ENCODE measurements around the gene NELFA.
"Not testable (repeated sequence)": the region's sequence is repeated elsewhere in the genome, so short reads cannot be mapped to it uniquely, and the experiment has no call there.

The NELFA gene

GRCh38 chr4:2007804-2008670 lies 737 bp downstream of the NELFA start:
- H3K9me3 ChIP-seq (replicated peaks in 1 of 2; ENCODE audit: control insufficient read depth in 2 of 2, insufficient read depth in 1 of 2, low read depth in 1 of 2, low read length in 2 of 2), result peaks cover 0 to 6% of the 10 kb centered on the region in 2 donors
- H2AK5ac ChIP-seq (ENCODE audit: low read depth, low read length), result peak overlapping the region; percentile 70
- no peak overlapping the region for H4K8ac ChIP-seq (ENCODE audit: low read depth, low read length)
- peak overlapping the region; percentile 61 for H3K4me2 ChIP-seq (ENCODE audit: insufficient read depth, low read length, poor library complexity, severe bottlenecking)
- peak overlapping the region; percentile 93 for H2BK120ac ChIP-seq (ENCODE audit: low read depth, low read length)
- H3K79me1 ChIP-seq (ENCODE audit: low read depth, low read length), result peaks cover 10% of the 10 kb centered on the region
- no peak overlapping the region for H2BK12ac ChIP-seq (ENCODE audit: low read length)
- peak overlapping the region; percentile 80 for H2BK5ac ChIP-seq (ENCODE audit: low read length)
- peaks cover 8 to 43% of the 10 kb centered on the region in 2 donors for H3K36me3 ChIP-seq (replicated peaks in 1 of 2; ENCODE audit: control insufficient read depth in 2 of 2, insufficient read depth in 2 of 2, low read length in 2 of 2)
- peak overlapping the region; percentile 100 for H3K23ac ChIP-seq (ENCODE audit: low read depth, low read length, poor library complexity)
- no peak overlapping the region for H3K27ac ChIP-seq (replicated peaks; ENCODE audit: low read length)
- no peaks in the 10 kb centered on the region for H3K27me3 ChIP-seq (ENCODE audit: control insufficient read depth in 3 of 3, insufficient read depth in 3 of 3, low read depth in 1 of 3, low read length in 3 of 3)
- peak; percentile 18 for DNase-seq (ENCODE audit: low spot score)
- H3K9ac ChIP-seq (ENCODE audit: low read depth, low read length, poor library complexity), result peak overlapping the region; percentile 100
- peak overlapping the region; percentile 98 for H2BK15ac ChIP-seq (ENCODE audit: low read length)
- no peak overlapping the region for H3K4ac ChIP-seq (ENCODE audit: low read length)
- peaks cover 0 to 6% of the 10 kb centered on the region in 2 donors for H3K4me1 ChIP-seq (ENCODE audit: control insufficient read depth in 2 of 2, insufficient read depth in 1 of 2, low read depth in 1 of 2, low read length in 2 of 2)
- no CpG with 5 or more reads among the region's 57 CpGs for WGBS, 2 donors (ENCODE audit: extremely low coverage in 2 of 2, insufficient read length in 2 of 2, insufficient replicate concordance in 1 of 2)
- H3K18ac ChIP-seq (ENCODE audit: low read length), result peak overlapping the region; percentile 100
- peak overlapping the region; percentile 98 for H2AFZ ChIP-seq (ENCODE audit: low read length)
- H3K14ac ChIP-seq (ENCODE audit: low read length), result peak overlapping the region; percentile 100
- no peak overlapping the region for H4K91ac ChIP-seq (ENCODE audit: low read depth, low read length, poor library complexity)
- H3K4me3 ChIP-seq (ENCODE audit: low read length in 2 of 2), result peak overlapping the region; percentile 88 to 99

DNA sequence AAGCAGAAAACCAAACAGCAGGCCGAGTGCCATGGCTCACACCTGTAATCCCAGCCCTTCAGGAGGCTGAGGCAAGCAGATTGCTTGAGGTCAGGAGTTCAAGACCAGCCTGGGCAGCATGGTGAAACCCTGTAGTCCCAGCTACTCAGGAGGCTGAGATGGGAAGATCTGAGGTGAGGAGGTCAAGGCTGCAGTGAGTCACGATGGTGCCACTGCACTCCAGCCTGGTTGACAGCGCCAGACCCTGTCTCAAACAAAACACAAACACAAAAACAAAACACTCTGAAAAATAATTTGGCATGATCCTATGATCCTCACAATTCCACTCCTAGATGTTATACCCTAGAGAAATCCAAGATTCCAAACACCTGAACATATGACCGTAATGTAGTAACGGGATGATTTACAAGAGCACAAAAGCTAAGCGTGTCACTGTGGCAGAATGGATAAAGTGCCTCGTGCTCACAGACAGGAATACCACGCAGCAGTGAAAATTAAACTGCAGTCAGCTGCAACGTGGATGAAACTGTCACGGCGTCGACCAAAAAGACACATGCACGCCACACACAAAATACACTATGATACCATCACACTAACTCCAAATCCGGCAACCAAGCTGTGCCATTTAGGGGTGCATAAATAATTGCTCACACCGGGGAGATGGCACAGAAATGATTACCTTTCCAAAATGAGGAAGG lies 1.7 kb downstream of the NELFA start:
- Histone ChIP-seq H3K9me3 (replicated peaks in 1 of 2; ENCODE audit: control insufficient read depth in 2 of 2, insufficient read depth in 1 of 2, low read depth in 1 of 2, low read length in 2 of 2) (peaks cover 0 to 9% of the 10 kb centered on the region in 2 donors), H3K9ac (ENCODE audit: low read depth, low read length, poor library complexity) (no peak overlapping the region), H3K4me1 (ENCODE audit: control insufficient read depth in 2 of 2, insufficient read depth in 1 of 2, low read depth in 1 of 2, low read length in 2 of 2) (peaks cover 0 to 6% of the 10 kb centered on the region in 2 donors), H3K23ac (ENCODE audit: low read depth, low read length, poor library complexity) (no peak overlapping the region), H2BK12ac (ENCODE audit: low read length) (no peak overlapping the region), H3K79me1 (ENCODE audit: low read depth, low read length) (peaks cover 10% of the 10 kb centered on the region), H3K27ac (replicated peaks; ENCODE audit: low read length) (no peak overlapping the region), H3K4ac (ENCODE audit: low read length) (no peak overlapping the region), H3K27me3 (ENCODE audit: control insufficient read depth in 3 of 3, insufficient read depth in 3 of 3, low read depth in 1 of 3, low read length in 3 of 3) (no peaks in the 10 kb centered on the region), H3K36me3 (replicated peaks in 1 of 2; ENCODE audit: control insufficient read depth in 2 of 2, insufficient read depth in 2 of 2, low read length in 2 of 2) (peaks cover 8 to 52% of the 10 kb centered on the region in 2 donors), H4K8ac (ENCODE audit: low read depth, low read length) (no peak overlapping the region), H3K18ac (ENCODE audit: low read length) (no peak overlapping the region), H2BK5ac (ENCODE audit: low read length) (no peak overlapping the region), H3K4me2 (ENCODE audit: insufficient read depth, low read length, poor library complexity, severe bottlenecking) (peak overlapping the region; percentile 39), H2BK120ac (ENCODE audit: low read depth, low read length) (no peak overlapping the region), H2AFZ (ENCODE audit: low read length) (no peak overlapping the region), H2AK5ac (ENCODE audit: low read depth, low read length) (no peak overlapping the region), H4K91ac (ENCODE audit: low read depth, low read length, poor library complexity) (no peak overlapping the region), H3K4me3 (ENCODE audit: low read length in 2 of 2) (peak overlapping the region; percentile 88 to 99), H2BK15ac (ENCODE audit: low read length) (no peak overlapping the region), H3K14ac (ENCODE audit: low read length) (no peak overlapping the region)
- no peak for DNase-seq (ENCODE audit: low spot score)
- no CpG with 5 or more reads among the region's 15 CpGs for WGBS, 2 donors (ENCODE audit: extremely low coverage in 2 of 2, insufficient read length in 2 of 2, insufficient replicate concordance in 1 of 2)

- no peak overlapping the region for H3K9ac ChIP-seq (ENCODE audit: low read depth, low read length, poor library complexity)
- WGBS, 2 donors (ENCODE audit: extremely low coverage in 2 of 2, insufficient read length in 2 of 2, insufficient replicate concordance in 1 of 2), result no CpG with 5 or more reads among the region's 7 CpGs
These were observed 2.4 kb downstream of the NELFA start for GRCh38 chr4:2006367-2006766.

GRCh38 chr4:2003361-2003760 lies 5.4 kb downstream of the NELFA start:
- not testable (repeated sequence) for H3K4me3 ChIP-seq (ENCODE audit: low read length in 2 of 2); H3K9ac ChIP-seq (ENCODE audit: low read depth, low read length, poor library complexity); H2BK120ac ChIP-seq (ENCODE audit: low read depth, low read length); H2BK12ac ChIP-seq (ENCODE audit: low read length); H2AFZ ChIP-seq (ENCODE audit: low read length); H3K79me1 ChIP-seq (ENCODE audit: low read depth, low read length); H3K4ac ChIP-seq (ENCODE audit: low read length); H3K14ac ChIP-seq (ENCODE audit: low read length); H3K27ac ChIP-seq (replicated peaks; ENCODE audit: low read length); H3K18ac ChIP-seq (ENCODE audit: low read length); H3K27me3 ChIP-seq (ENCODE audit: control insufficient read depth in 3 of 3, insufficient read depth in 3 of 3, low read depth in 1 of 3, low read length in 3 of 3); H2BK15ac ChIP-seq (ENCODE audit: low read length); DNase-seq (ENCODE audit: low spot score); H4K8ac ChIP-seq (ENCODE audit: low read depth, low read length); H4K91ac ChIP-seq (ENCODE audit: low read depth, low read length, poor library complexity); H3K4me1 ChIP-seq (ENCODE audit: control insufficient read depth in 2 of 2, insufficient read depth in 1 of 2, low read depth in 1 of 2, low read length in 2 of 2); H2AK5ac ChIP-seq (ENCODE audit: low read depth, low read length); H3K4me2 ChIP-seq (ENCODE audit: insufficient read depth, low read length, poor library complexity, severe bottlenecking); H2BK5ac ChIP-seq (ENCODE audit: low read length); H3K23ac ChIP-seq (ENCODE audit: low read depth, low read length, poor library complexity)
- WGBS, 2 donors (ENCODE audit: extremely low coverage in 2 of 2, insufficient read length in 2 of 2, insufficient replicate concordance in 1 of 2), result no CpG with 5 or more reads among the region's 2 CpGs
- H3K9me3 ChIP-seq (replicated peaks in 1 of 2; ENCODE audit: control insufficient read depth in 2 of 2, insufficient read depth in 1 of 2, low read depth in 1 of 2, low read length in 2 of 2), result peaks cover 0 to 28% of the 10 kb centered on the region in 2 donors
- peaks cover 8 to 71% of the 10 kb centered on the region in 2 donors for H3K36me3 ChIP-seq (replicated peaks in 1 of 2; ENCODE audit: control insufficient read depth in 2 of 2, insufficient read depth in 2 of 2, low read length in 2 of 2)

More at GRCh38 chr4:2006367-2006766, 2.4 kb downstream of the NELFA start:
- Histone ChIP-seq H2BK120ac (ENCODE audit: low read depth, low read length) (no peak overlapping the region), H3K4me2 (ENCODE audit: insufficient read depth, low read length, poor library complexity, severe bottlenecking) (no peak overlapping the region), H3K4ac (ENCODE audit: low read length) (no peak overlapping the region), H3K4me1 (ENCODE audit: control insufficient read depth in 2 of 2, insufficient read depth in 1 of 2, low read depth in 1 of 2, low read length in 2 of 2) (peaks cover 0 to 6% of the 10 kb centered on the region in 2 donors), H3K18ac (ENCODE audit: low read length) (no peak overlapping the region), H3K23ac (ENCODE audit: low read depth, low read length, poor library complexity) (no peak overlapping the region), H3K27me3 (ENCODE audit: control insufficient read depth in 3 of 3, insufficient read depth in 3 of 3, low read depth in 1 of 3, low read length in 3 of 3) (no peaks in the 10 kb centered on the region), H3K9me3 (replicated peaks in 1 of 2; ENCODE audit: control insufficient read depth in 2 of 2, insufficient read depth in 1 of 2, low read depth in 1 of 2, low read length in 2 of 2) (peaks cover 0 to 9% of the 10 kb centered on the region in 2 donors), H3K14ac (ENCODE audit: low read length) (no peak overlapping the region), H2BK12ac (ENCODE audit: low read length) (no peak overlapping the region), H2BK15ac (ENCODE audit: low read length) (no peak overlapping the region), H3K27ac (replicated peaks; ENCODE audit: low read length) (no peak overlapping the region), H3K36me3 (replicated peaks in 1 of 2; ENCODE audit: control insufficient read depth in 2 of 2, insufficient read depth in 2 of 2, low read length in 2 of 2) (peaks cover 8 to 54% of the 10 kb centered on the region in 2 donors), H4K91ac (ENCODE audit: low read depth, low read length, poor library complexity) (no peak overlapping the region), H3K4me3 (ENCODE audit: low read length in 2 of 2) (no peak overlapping the region), H2BK5ac (ENCODE audit: low read length) (no peak overlapping the region), H2AK5ac (ENCODE audit: low read depth, low read length) (no peak overlapping the region), H2AFZ (ENCODE audit: low read length) (no peak overlapping the region), H4K8ac (ENCODE audit: low read depth, low read length) (no peak overlapping the region), H3K79me1 (ENCODE audit: low read depth, low read length) (peaks cover 10% of the 10 kb centered on the region)
- DNase-seq (ENCODE audit: low spot score), result no peak
